ACC112 (cell line): ENCODE results near the gene CFAP58.

Source experiments
- H2AFZ ChIP-seq: fragments of 200-600 bp; sonication (generic); one replicate; pipeline ENCODE4 v1.6.0; 2017; ENCODE audit warnings: antibody characterized with exemption, low read length; ENCODE audit not compliant: unreplicated experiment
- H3K27ac ChIP-seq: fragments of 200-600 bp; sonication (generic); 2 replicates; pipeline ENCODE4 v1.5.1; 2014; ENCODE audit warnings: low read depth, mild to moderate bottlenecking, antibody characterized with exemption, low read length, moderate library complexity
- H3K27me3 ChIP-seq: fragments of 200-600 bp; sonication (generic); 2 replicates; pipeline ENCODE4 v1.6.1; 2014; ENCODE audit warnings: mild to moderate bottlenecking, antibody characterized with exemption, low read length, moderate library complexity, mixed read lengths; ENCODE audit not compliant: insufficient read depth
- H3K36me3 ChIP-seq: fragments of 200-600 bp; sonication (generic); 2 replicates; pipeline ENCODE4 v1.6.1; 2016; ENCODE audit warnings: mild to moderate bottlenecking, antibody characterized with exemption, low read length, moderate library complexity, mixed read lengths; ENCODE audit not compliant: insufficient read depth
- H3K4me1 ChIP-seq: fragments of 200-600 bp; sonication (generic); one replicate; pipeline ENCODE4 v1.6.1; 2016; ENCODE audit warnings: low read length, mixed read lengths; ENCODE audit not compliant: insufficient read depth, unreplicated experiment, control insufficient read depth
- H3K4me3 ChIP-seq: fragments of 200-600 bp; sonication (generic); 2 replicates; pipeline ENCODE4 v1.5.1; 2014; ENCODE audit warnings: mild to moderate bottlenecking, low read depth, low read length
- H3K79me2 ChIP-seq: fragments of 200-600 bp; sonication (generic); one replicate; pipeline ENCODE4 v1.6.0; 2016; ENCODE audit warnings: low read length; ENCODE audit not compliant: control insufficient read depth, unreplicated experiment, insufficient read depth

Gene CFAP58

DNA sequence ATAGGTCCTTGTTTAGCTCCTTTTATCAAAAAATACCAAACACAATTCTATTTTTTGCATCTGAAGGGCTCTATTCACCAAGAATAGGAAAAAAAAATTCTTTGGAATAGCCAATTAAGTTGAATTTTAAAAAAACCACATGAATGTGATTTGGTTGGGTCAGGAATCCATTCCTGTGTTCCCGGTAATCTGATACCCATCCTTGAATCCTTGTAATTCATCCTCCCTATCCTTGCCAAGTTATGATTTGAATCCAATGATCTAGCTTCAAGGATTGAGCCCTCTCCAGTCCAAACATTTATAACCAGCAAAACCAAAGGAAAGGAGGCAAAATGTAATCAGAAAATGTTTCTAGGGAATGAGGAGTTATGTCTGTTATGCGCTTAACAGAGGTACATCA, 86.6 kb downstream of the CFAP58 start:
- Histone ChIP-seq H3K4me3 (no peak overlapping the region), H3K79me2 (no peaks in the 10 kb centered on the region), H2AFZ (no peak overlapping the region), H3K27me3 (no peaks in the 10 kb centered on the region), H3K27ac (no peak overlapping the region), H3K4me1 (peaks cover 13% of the 10 kb centered on the region), H3K36me3 (no peaks in the 10 kb centered on the region)

- H3K36me3 ChIP-seq, result no peaks in the 10 kb centered on the region
- H3K27ac ChIP-seq, result peak overlapping the region; percentile 69
- H3K4me3 ChIP-seq, result no peak overlapping the region
- H3K79me2 ChIP-seq, result no peaks in the 10 kb centered on the region
- peak overlapping the region; percentile 87 for H2AFZ ChIP-seq
- H3K27me3 ChIP-seq, result no peaks in the 10 kb centered on the region
- H3K4me1 ChIP-seq, result peaks cover 25% of the 10 kb centered on the region
These were observed 87.8 kb downstream of the CFAP58 start for GRCh38 chr10:104441329-104442000.

- H3K27me3 ChIP-seq, result no peaks in the 10 kb centered on the region
- H3K36me3 ChIP-seq, result no peaks in the 10 kb centered on the region
- H2AFZ ChIP-seq, result no peak overlapping the region
- peak overlapping the region; percentile 10; the same call in 1 of the 2 replicates for H3K27ac ChIP-seq
- no peak overlapping the region for H3K4me3 ChIP-seq
- peaks cover 42% of the 10 kb centered on the region for H3K4me1 ChIP-seq
- H3K79me2 ChIP-seq, result no peaks in the 10 kb centered on the region
These were observed 91.7 kb downstream of the CFAP58 start for GRCh38 chr10:104445359-104445758.

- peaks cover 40% of the 10 kb centered on the region for H3K4me1 ChIP-seq
- H3K27me3 ChIP-seq, result no peaks in the 10 kb centered on the region
- no peaks in the 10 kb centered on the region for H3K79me2 ChIP-seq
- no peak overlapping the region for H3K4me3 ChIP-seq
- H3K27ac ChIP-seq, result peak overlapping the region; percentile 10; the same call in 1 of the 2 replicates
- H2AFZ ChIP-seq, result no peak overlapping the region
- no peaks in the 10 kb centered on the region for H3K36me3 ChIP-seq
These were observed 92.5 kb downstream of the CFAP58 start for GRCh38 chr10:104446151-104446550.

DNA sequence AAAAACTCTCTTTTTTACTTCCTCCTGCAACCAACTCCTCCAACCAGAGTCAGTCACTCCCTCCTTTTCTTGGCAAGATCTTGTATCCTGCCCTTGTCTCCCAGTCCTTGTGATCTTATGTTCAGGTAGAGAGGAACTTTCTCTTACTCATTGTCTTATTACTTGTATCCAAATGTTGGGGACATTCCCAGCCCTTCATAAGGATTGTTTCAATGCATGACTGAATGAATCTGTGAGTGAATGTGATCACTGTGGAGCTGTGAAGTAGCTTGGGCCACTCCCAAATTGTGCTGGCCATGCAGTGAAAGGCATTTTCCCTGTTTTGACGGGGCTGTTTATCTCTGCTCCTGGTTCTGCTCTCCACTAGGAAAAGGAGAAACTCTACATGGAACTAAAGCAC, 93.7 kb downstream of the CFAP58 start:
- H3K36me3 ChIP-seq, result no peaks in the 10 kb centered on the region
- no peak overlapping the region for H2AFZ ChIP-seq
- no peaks in the 10 kb centered on the region for H3K27me3 ChIP-seq
- H3K4me1 ChIP-seq, result peaks cover 32% of the 10 kb centered on the region
- no peak overlapping the region for H3K27ac ChIP-seq
- H3K79me2 ChIP-seq, result no peaks in the 10 kb centered on the region
- no peak overlapping the region for H3K4me3 ChIP-seq

- Histone ChIP-seq H3K27me3 (no peaks in the 10 kb centered on the region), H3K4me3 (no peak overlapping the region), H3K4me1 (peaks cover 32% of the 10 kb centered on the region), H3K36me3 (no peaks in the 10 kb centered on the region), H3K27ac (no peak overlapping the region), H3K79me2 (no peaks in the 10 kb centered on the region), H2AFZ (no peak overlapping the region)
These were observed 94.3 kb downstream of the CFAP58 start for GRCh38 chr10:104447906-104448305.

GRCh38 chr10:104449391-104449790, 95.8 kb downstream of the CFAP58 start:
- no peaks in the 10 kb centered on the region for H3K27me3 ChIP-seq
- peak overlapping the region; percentile 20 for H2AFZ ChIP-seq
- no peaks in the 10 kb centered on the region for H3K79me2 ChIP-seq
- no peak overlapping the region for H3K27ac ChIP-seq
- H3K4me3 ChIP-seq, result 0 out of 2 replicates have a peak overlapping the region, but pooled peaks have one; percentile 23
- peaks cover 32% of the 10 kb centered on the region for H3K4me1 ChIP-seq
- no peaks in the 10 kb centered on the region for H3K36me3 ChIP-seq

GRCh38 chr10:104450490-104450889, 96.9 kb downstream of the CFAP58 start:
- H3K27ac ChIP-seq, result no peak overlapping the region
- H3K27me3 ChIP-seq, result no peaks in the 10 kb centered on the region
- H3K36me3 ChIP-seq, result no peaks in the 10 kb centered on the region
- no peak overlapping the region for H2AFZ ChIP-seq
- H3K4me1 ChIP-seq, result peaks cover 27% of the 10 kb centered on the region
- no peaks in the 10 kb centered on the region for H3K79me2 ChIP-seq
- no peak overlapping the region for H3K4me3 ChIP-seq

DNA sequence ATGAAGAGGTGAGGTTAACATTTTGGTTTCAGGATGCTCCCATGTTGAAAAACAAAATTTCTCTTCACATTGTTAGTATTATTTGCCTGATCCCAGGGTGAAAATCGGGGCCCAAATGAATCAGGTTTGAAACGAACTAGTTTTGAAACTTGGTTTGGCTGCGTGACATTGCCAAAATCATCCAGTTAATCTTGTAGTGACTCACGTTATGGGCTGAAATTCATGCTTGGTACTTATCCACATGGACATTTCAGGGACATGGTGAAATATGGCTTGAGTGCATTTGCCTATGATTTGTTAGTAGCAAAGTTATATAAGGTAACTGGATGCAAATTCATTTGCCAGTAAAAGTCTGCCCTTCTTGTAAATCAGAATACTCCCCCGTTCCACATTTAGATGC, 97.3 kb downstream of the CFAP58 start:
- Histone ChIP-seq H2AFZ (no peak overlapping the region), H3K36me3 (no peaks in the 10 kb centered on the region), H3K27ac (no peak overlapping the region), H3K79me2 (no peaks in the 10 kb centered on the region), H3K4me1 (peaks cover 22% of the 10 kb centered on the region), H3K4me3 (no peak overlapping the region), H3K27me3 (no peaks in the 10 kb centered on the region)

GRCh38 chr10:104452977-104453376, 99.3 kb downstream of the CFAP58 start:
- Histone ChIP-seq H3K79me2 (no peaks in the 10 kb centered on the region), H2AFZ (no peak overlapping the region), H3K27ac (no peak overlapping the region), H3K4me3 (no peak overlapping the region), H3K27me3 (no peaks in the 10 kb centered on the region), H3K36me3 (no peaks in the 10 kb centered on the region), H3K4me1 (peaks cover 17% of the 10 kb centered on the region)

- Histone ChIP-seq H3K4me1 (no peaks in the 10 kb centered on the region), H3K27ac (no peak overlapping the region), H3K27me3 (no peaks in the 10 kb centered on the region), H3K79me2 (no peaks in the 10 kb centered on the region), H2AFZ (no peak overlapping the region), H3K4me3 (no peak overlapping the region), H3K36me3 (no peaks in the 10 kb centered on the region)
These were observed 103.3 kb downstream of the CFAP58 start for GRCh38 chr10:104456802-104457542.
